Activated CD8-positive, alpha-beta T cell treated with anti-CD3 and anti-CD28 coated beads for 36 hours (primary cell): Measurements from ENCODE around the gene BCAR3. TPM values are rescaled to one million over a fixed set of nuclear protein-coding genes. Genes with fewer than 3 reads are reported as not detected.
"Not testable (repeated sequence)": the region's sequence is repeated elsewhere in the genome, so short reads cannot be mapped to it uniquely, and the experiment has no call there.

Source experiments
- ATAC-seq: fragments of 200-7000 bp; cut with Tn5 transposase; one replicate; pipeline ENCODE4 v1.10.0; 2021; ENCODE audit warnings: mild to moderate bottlenecking, moderate library complexity
- CTCF ChIA-PET: fragments of 350-600 bp; sonication (Branson Sonifier 250); formaldehyde crosslinking; loops from one replicate; lab custom pipeline; 2021; ENCODE audit warnings: antibody characterized with exemption; lab: Charles Lee
- POLR2A ChIA-PET: fragments of 350-600 bp; sonication (Branson Sonifier 250); formaldehyde crosslinking; loops from one replicate; lab custom pipeline; 2021; ENCODE audit warnings: antibody characterized with exemption; lab: Charles Lee
- DNase-seq: peaks from one replicate; pipeline ENCODE4 v3.0.0-alpha.2; 2020
- H3K27ac Mint-ChIP-seq: one replicate; pipeline ENCODE4 v1.8.0; 2021; ENCODE audit warnings: mild to moderate bottlenecking, mixed read lengths
- H3K27me3 Mint-ChIP-seq: one replicate; pipeline ENCODE4 v1.8.0; 2021; ENCODE audit warnings: mixed read lengths
- H3K36me3 Mint-ChIP-seq: one replicate; pipeline ENCODE4 v1.8.0; 2021; ENCODE audit warnings: low read depth, mixed read lengths
- H3K4me1 Mint-ChIP-seq: one replicate; pipeline ENCODE4 v1.8.0; 2021; ENCODE audit warnings: low read depth, mixed read lengths
- H3K4me3 Mint-ChIP-seq: one replicate; pipeline ENCODE4 v1.8.0; 2021; ENCODE audit warnings: mild to moderate bottlenecking, moderate library complexity, mixed read lengths
- H3K9me3 Mint-ChIP-seq: one replicate; pipeline ENCODE4 v1.8.0; 2021; ENCODE audit warnings: mixed read lengths
- intact Hi-C: fragments of 100-400 bp; cut with micrococcal nuclease; formaldehyde crosslinking; loops from one replicate; pipeline ENCODE4 v1.10.0; 2022
- total RNA-seq, 2 experiments: library from RNA; stranded (reverse); gene quantifications; one replicate each; pipeline ENCODE4 v1.2.3, GENCODE V29; 2021
- TF ChIP-seq, protein P1 (sequence below): fragments of 200-600 bp; IDR thresholded peaks from one replicate; pipeline ENCODE4 v1.8.0; 2022; ENCODE audit warnings: antibody characterized with exemption, mild to moderate bottlenecking

Gene BCAR3
- total RNA-seq, 2 experiments from 2014 or later, result 0.51 to 0.70 TPM

DNA sequence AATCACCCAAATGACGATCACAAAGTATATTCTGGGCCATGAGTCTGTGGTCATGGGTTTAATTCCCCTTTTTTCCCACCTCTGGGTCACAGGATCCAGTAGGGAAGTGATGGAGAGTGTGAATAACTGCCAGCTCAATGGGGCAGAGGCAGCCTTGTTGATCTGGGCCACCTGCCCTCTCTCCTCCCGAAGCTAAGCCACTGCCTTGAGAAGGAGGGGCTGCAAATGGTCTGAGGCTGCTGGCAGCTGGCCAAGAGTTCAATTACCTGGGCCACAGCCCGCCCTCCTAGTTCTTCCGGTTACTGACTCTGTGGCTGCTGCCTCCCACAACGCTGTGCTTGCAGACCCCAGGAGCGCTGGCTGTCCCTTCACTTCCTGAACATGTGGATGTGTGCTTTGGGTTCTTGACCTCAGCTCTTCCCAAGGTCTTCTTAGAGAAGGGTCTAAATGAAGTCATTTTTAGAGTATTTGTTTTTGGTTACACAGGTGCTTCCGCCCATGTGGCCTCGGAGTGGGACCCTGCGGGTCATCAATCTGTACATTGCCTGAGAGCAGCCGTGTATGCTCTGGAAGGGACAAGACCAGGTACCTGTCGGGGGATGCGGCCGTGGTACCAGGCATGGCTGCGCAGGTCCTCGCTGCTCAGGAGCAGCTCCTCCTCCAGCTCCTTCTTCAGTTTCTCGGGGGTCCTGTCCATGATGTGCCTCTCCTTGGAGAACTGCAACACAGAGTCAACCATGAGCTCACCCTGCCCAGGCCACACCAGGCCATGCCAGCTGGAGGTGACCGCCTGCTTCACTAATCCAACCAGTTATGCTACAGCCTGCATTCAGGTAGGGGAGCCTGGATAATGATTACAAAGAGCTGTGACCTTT lies 89.7 kb downstream of the BCAR3 start:
- CTCF ChIA-PET, result interaction anchor here (1.0 to 2.3 kb wide), 3 partner anchors 38 to 287 kb away, joined by 3 to 7 read pairs (median 7); no protein-coding TSS in a partner anchor
- TF ChIP-seq, protein P1, sequence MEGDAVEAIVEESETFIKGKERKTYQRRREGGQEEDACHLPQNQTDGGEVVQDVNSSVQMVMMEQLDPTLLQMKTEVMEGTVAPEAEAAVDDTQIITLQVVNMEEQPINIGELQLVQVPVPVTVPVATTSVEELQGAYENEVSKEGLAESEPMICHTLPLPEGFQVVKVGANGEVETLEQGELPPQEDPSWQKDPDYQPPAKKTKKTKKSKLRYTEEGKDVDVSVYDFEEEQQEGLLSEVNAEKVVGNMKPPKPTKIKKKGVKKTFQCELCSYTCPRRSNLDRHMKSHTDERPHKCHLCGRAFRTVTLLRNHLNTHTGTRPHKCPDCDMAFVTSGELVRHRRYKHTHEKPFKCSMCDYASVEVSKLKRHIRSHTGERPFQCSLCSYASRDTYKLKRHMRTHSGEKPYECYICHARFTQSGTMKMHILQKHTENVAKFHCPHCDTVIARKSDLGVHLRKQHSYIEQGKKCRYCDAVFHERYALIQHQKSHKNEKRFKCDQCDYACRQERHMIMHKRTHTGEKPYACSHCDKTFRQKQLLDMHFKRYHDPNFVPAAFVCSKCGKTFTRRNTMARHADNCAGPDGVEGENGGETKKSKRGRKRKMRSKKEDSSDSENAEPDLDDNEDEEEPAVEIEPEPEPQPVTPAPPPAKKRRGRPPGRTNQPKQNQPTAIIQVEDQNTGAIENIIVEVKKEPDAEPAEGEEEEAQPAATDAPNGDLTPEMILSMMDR, result no peak
- no peaks in the 10 kb centered on the region for H3K9me3 Mint-ChIP-seq
- H3K27me3 Mint-ChIP-seq, result peaks cover 1% of the 10 kb centered on the region
- no peak overlapping the region for H3K4me3 Mint-ChIP-seq
- intact Hi-C loops, result no loop called here
- POLR2A ChIA-PET, result interaction anchor here (0.7 kb wide), 1 partner anchor 22 kb away, joined by 3 read pairs; no protein-coding TSS in a partner anchor
- peaks cover 23% of the 10 kb centered on the region for H3K4me1 Mint-ChIP-seq
- H3K36me3 Mint-ChIP-seq, result no peaks in the 10 kb centered on the region
- H3K27ac Mint-ChIP-seq, result no peak overlapping the region
- ATAC-seq (peak; percentile 75), DNase-seq (peak; percentile 70)

DNA sequence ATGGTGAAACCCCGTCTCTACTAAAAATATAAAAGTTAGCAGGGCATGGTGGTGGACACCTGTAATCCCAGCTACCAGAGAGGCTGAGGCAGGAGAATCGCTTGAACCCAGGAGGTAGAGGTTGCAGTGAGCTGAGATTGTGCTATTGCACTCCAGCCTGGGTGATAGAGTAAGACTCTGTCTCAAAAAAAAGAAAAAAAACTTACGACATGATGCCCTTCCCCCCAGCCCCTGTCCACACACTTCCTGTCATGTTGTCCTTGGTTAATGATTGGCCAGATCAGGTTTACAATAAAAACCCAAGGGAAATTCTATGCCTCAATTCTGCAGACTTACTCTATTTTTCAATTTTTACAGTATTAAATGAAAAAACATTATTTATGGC lies 90.4 kb downstream of the BCAR3 start:
- intact Hi-C loops, H3K4me3 Mint-ChIP-seq, ATAC-seq, H3K36me3 Mint-ChIP-seq, H3K27me3 Mint-ChIP-seq, H3K9me3 Mint-ChIP-seq, H3K27ac Mint-ChIP-seq: not testable (repeated sequence)
- peaks cover 23% of the 10 kb centered on the region for H3K4me1 Mint-ChIP-seq
- peak; percentile 9 for DNase-seq
- ChIA-PET CTCF (interaction anchor here (1.0 to 2.3 kb wide), 3 partner anchors 38 to 287 kb away, joined by 3 to 7 read pairs (median 7); no protein-coding TSS in a partner anchor), POLR2A (interaction anchor here (0.7 kb wide), 1 partner anchor 21 kb away, joined by 3 read pairs; no protein-coding TSS in a partner anchor)

DNA sequence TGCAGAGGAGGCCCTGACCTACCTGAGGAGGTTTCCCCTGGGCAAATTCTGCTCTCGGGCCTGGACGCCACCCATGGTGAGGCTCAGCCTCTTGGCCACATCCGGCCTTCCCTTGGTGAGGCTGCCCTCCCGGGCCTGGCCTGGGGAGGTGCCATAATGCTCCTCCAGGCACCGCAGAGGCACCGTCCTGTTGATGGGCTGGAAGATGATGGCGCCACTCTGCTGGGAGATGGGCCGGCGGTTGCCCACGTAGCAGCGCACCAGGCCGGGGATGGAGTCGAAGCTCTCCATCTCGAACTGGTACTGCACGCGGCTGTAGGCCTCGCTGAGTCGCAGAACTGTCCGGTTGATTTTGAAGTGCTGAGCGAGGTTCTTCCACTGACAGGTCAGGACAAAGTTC lies 92.7 kb downstream of the BCAR3 start:
- H3K9me3 Mint-ChIP-seq, result no peaks in the 10 kb centered on the region
- POLR2A ChIA-PET, result no interaction called here
- TF ChIP-seq, protein P1, result no peak
- no peaks in the 10 kb centered on the region for H3K36me3 Mint-ChIP-seq
- ATAC-seq, result no peak
- no peak overlapping the region for H3K27ac Mint-ChIP-seq
- H3K27me3 Mint-ChIP-seq, result no peaks in the 10 kb centered on the region
- no peak for DNase-seq
- peaks cover 23% of the 10 kb centered on the region for H3K4me1 Mint-ChIP-seq
- intact Hi-C loops, result no loop called here
- no peak overlapping the region for H3K4me3 Mint-ChIP-seq
- CTCF ChIA-PET, result interaction anchor here (1.7 kb wide), 1 partner anchor 225 kb away, joined by 4 read pairs; no protein-coding TSS in a partner anchor

DNA sequence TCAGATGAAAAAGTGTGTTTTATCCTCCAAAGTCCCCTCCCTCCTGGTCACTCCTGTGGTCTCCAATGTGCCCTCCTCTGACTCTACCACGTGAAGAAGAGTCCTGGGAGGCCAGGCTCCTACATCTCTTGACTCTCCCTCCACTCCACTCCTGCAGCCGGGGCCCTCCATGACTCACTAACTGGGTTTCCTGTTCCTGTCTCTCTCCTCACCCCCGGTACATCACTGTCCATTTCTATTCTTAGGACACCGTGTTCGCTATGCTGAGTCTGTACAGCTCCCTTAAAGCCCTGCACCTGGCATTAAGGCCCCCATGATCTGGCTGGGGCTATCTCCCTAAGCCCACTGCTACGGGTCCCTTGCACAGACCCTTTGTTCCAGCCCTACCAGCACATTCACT lies 93.4 kb downstream of the BCAR3 start:
- no peaks in the 10 kb centered on the region for H3K27me3 Mint-ChIP-seq
- DNase-seq (peak; percentile 16), ATAC-seq (peak; percentile 38)
- no peak overlapping the region for H3K4me3 Mint-ChIP-seq
- ChIA-PET CTCF (interaction anchor here (0.8 to 1.7 kb wide), 3 partner anchors 9 to 226 kb away, joined by 3 to 4 read pairs (median 3); no protein-coding TSS in a partner anchor), POLR2A (interaction anchor here (0.6 kb wide), 1 partner anchor 171 kb away, joined by 3 read pairs; no protein-coding TSS in a partner anchor)
- intact Hi-C loops, result no loop called here
- no peaks in the 10 kb centered on the region for H3K36me3 Mint-ChIP-seq
- TF ChIP-seq, protein P1, result no peak
- no peaks in the 10 kb centered on the region for H3K9me3 Mint-ChIP-seq
- H3K27ac Mint-ChIP-seq, result no peak overlapping the region
- peaks cover 23% of the 10 kb centered on the region for H3K4me1 Mint-ChIP-seq

DNA sequence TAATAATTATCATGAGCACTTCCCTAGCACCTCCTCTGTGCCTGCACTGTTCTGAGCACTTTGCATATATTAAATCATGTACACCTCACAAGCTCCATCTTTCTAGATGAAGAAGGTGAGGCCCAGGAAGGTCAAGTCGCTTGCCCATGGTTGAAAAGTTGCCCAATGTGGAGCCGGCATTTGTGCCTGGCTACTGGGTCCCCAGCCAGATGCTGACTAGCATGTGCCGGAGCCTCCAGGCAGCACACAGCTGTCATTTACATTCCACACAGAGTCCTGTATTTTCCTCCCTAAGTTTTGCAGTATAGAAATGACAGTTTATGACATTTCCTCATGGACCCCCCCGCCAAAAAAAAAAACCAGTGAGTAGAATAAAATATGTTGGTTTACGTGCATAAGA lies 94.3 kb downstream of the BCAR3 start:
- POLR2A ChIA-PET, result interaction anchor here (0.6 to 0.7 kb wide), 2 partner anchors 27 to 172 kb away, joined by 3 read pairs; no protein-coding TSS in a partner anchor
- Mint-ChIP-seq H3K27me3 (no peaks in the 10 kb centered on the region), H3K4me3 (no peak overlapping the region)

More for the DNA sequence above, 94.3 kb downstream of the BCAR3 start:
- DNase-seq (no peak), ATAC-seq (no peak)
- H3K27ac Mint-ChIP-seq, result no peak overlapping the region
- no peaks in the 10 kb centered on the region for H3K9me3 Mint-ChIP-seq
- H3K36me3 Mint-ChIP-seq, result no peaks in the 10 kb centered on the region
- peaks cover 23% of the 10 kb centered on the region for H3K4me1 Mint-ChIP-seq
- TF ChIP-seq, protein P1, result no peak
- intact Hi-C loops, result no loop called here
- CTCF ChIA-PET, result interaction anchor here (1.4 kb wide), 1 partner anchor 10 kb away, joined by 3 read pairs; no protein-coding TSS in a partner anchor
